SK-N-SH (cell line): ENCODE measurements around the gene CDO1.

ENCODE experiments used
- CTCF ChIP-seq: fragments of 200-600 bp; sonication (generic); IDR thresholded peaks from 2 replicates; pipeline ENCODE4 v1.6.1; 2017; ENCODE audit warnings: antibody characterized with exemption, mild to moderate bottlenecking, moderate library complexity
- EZH2phosphoT487 ChIP-seq: fragments of 200-600 bp; sonication (generic); IDR thresholded peaks from 2 replicates; pipeline ENCODE4 v1.6.1; 2017; ENCODE audit warnings: low read depth, mixed run types, mild to moderate bottlenecking, antibody characterized with exemption, moderate library complexity, borderline replicate concordance
- FOSL2 ChIP-seq: IDR thresholded peaks from 2 replicates; pipeline ENCODE4 v1.4.0; 2012; ENCODE audit warnings: low read depth, mild to moderate bottlenecking, moderate library complexity, borderline replicate concordance
- MXI1 ChIP-seq: IDR thresholded peaks from 2 replicates; pipeline ENCODE4 v1.6.1; 2012; ENCODE audit warnings: mild to moderate bottlenecking, low read depth, low read length, improper control_type of control experiment
- POLR2AphosphoS5 ChIP-seq: IDR thresholded peaks from 2 replicates; pipeline ENCODE4 v1.6.1; 2012; ENCODE audit warnings: low read depth, low read length
- TF ChIP-seq, protein P1 (sequence below): IDR thresholded peaks from 2 replicates; pipeline ENCODE4 v1.4.0; 2012; ENCODE audit warnings: low read depth

DNA sequence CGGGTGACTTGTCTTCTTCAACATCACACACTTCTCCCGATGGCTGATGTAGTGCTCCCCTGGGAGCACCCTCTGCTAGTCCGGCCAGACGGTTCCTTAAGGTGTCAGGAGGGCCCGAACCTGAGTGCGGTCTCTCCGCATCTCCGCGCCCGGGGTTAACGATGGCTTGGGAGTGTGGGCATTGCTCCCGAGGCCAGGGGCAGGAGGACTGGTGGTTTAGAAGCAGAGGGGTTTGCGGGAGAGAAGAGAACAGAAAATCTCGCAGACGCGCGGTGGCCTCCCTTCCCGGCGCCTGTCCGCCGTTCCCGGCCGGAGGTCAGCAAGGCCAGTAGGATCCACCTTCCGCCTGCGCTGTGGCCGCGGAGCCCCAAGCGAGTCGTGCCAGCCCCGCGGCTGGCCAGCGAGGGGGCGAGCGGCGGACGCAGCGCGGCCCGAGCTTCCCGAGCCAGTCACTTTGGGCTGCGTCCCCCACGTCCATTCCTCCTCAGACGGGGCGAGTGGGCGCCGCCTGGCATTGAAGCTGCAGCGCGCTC lies 700 bp downstream of the CDO1 start:
- TF ChIP-seq FOSL2 (no peak), POLR2AphosphoS5 (no peak), CTCF (no peak), MXI1 (no peak), EZH2phosphoT487 (no peak)
- TF ChIP-seq, protein P1, sequence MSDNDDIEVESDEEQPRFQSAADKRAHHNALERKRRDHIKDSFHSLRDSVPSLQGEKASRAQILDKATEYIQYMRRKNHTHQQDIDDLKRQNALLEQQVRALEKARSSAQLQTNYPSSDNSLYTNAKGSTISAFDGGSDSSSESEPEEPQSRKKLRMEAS: no peak
